HepG2 (cell line): ENCODE measurements around the gene IGLL1. TPM values are rescaled to one million over a fixed set of nuclear protein-coding genes. Genes with fewer than 3 reads are reported as not detected.

Source experiments
- ATAC-seq: fragments of 200-7000 bp; cut with Tn5 transposase; 3 replicates; pipeline ENCODE4 v1.9.1; 2020; ENCODE audit warnings: mild to moderate bottlenecking, moderate library complexity
- BruUV-seq: library from RNA; stranded (reverse); fragments of 400-500 nt; replicated peaks from 2 replicates; lab custom pipeline; 2021; lab: Mats Ljungman, UMichigan
- CTCF ChIA-PET: fragments of 300-600 bp; formaldehyde crosslinking; extraction: SDS; loops from one replicate; lab custom pipeline; 2021; ENCODE audit warnings: low total read pairs, inconsistent platforms, low intra/inter-chr PET ratio; lab: Yijun Ruan, JAX
- POLR2A ChIA-PET: fragments of 350-600 bp; sonication (Branson Sonifier 250); formaldehyde crosslinking; loops from one replicate; lab custom pipeline; 2020; ENCODE audit warnings: antibody characterized with exemption, inconsistent platforms; lab: Yijun Ruan, JAX
- DNase-seq: peaks from one replicate; pipeline ENCODE4 v3.0.0-alpha.2; 2015; ENCODE audit warnings: low spot score
- FAIRE-seq: peaks from 3 replicates; lab custom pipeline; 2011; peaks lifted over from hg19 to GRCh38; lab: Jason Lieb, UNC
- H2AFZ ChIP-seq: one replicate; pipeline ENCODE4 v1.6.1; 2011; ENCODE audit warnings: low read length, inconsistent platforms
- H3K27ac ChIP-seq: fragments of 300-600 bp; 3 replicates; pipeline ENCODE4 v1.8.0; 2011; ENCODE audit warnings: mixed run types, mild to moderate bottlenecking, mixed read lengths, low read length, inconsistent platforms; ENCODE audit not compliant: insufficient read depth; ENCODE audit errors: extremely low read length
- H3K27me3 ChIP-seq, 2 experiments: fragments of 200-600 bp in 1 of 2; 2 replicates in 1 of 2; 3 replicates in 1 of 2; pipeline versions ENCODE4 v1.6.0 to v1.8.0; 2011; ENCODE audit warnings: low read length in 2 of 2, mild to moderate bottlenecking in 2 of 2, moderate library complexity in 2 of 2, inconsistent platforms in 1 of 2; ENCODE audit not compliant: insufficient read depth in 2 of 2, control insufficient read depth in 1 of 2
- H3K36me3 ChIP-seq, 2 experiments: fragments of 200-600 bp in 1 of 2; replicated peaks in 1 of 2; 2 replicates in 1 of 2; 3 replicates in 1 of 2; pipeline versions ENCODE4 v1.5.1 to v1.8.0; 2011; ENCODE audit warnings: low read length in 2 of 2, inconsistent platforms in 1 of 2; ENCODE audit not compliant: insufficient read depth in 2 of 2, control insufficient read depth in 1 of 2
- H3K4me1 ChIP-seq: 2 replicates; pipeline ENCODE4 v1.5.1; 2012; ENCODE audit warnings: low read length, inconsistent platforms; ENCODE audit not compliant: insufficient read depth
- H3K4me2 ChIP-seq: 2 replicates; pipeline ENCODE4 v1.6.0; 2011; ENCODE audit warnings: low read depth, low read length, inconsistent platforms
- H3K4me3 ChIP-seq, 3 experiments: fragments of 200-600 bp in 1 of 3; sonication (generic), shearing (Covaris generic) in 1 of 3; replicated peaks in 1 of 3; 2 replicates each; pipeline ENCODE4 v1.5.1; 2011 to 2016; ENCODE audit warnings: low read length in 3 of 3, inconsistent platforms in 2 of 3, low read depth in 2 of 3, mild to moderate bottlenecking in 2 of 3, control low read depth in 1 of 3, mixed read lengths in 1 of 3; ENCODE audit not compliant: insufficient read depth in 1 of 3
- H3K79me2 ChIP-seq: one replicate; pipeline ENCODE4 v1.6.1; 2011; ENCODE audit warnings: low read length, inconsistent platforms; ENCODE audit not compliant: insufficient read depth
- H3K9ac ChIP-seq: 2 replicates; pipeline ENCODE4 v1.6.0; 2011; ENCODE audit warnings: mild to moderate bottlenecking, low read depth, low read length, inconsistent platforms; ENCODE audit not compliant: insufficient read depth
- H3K9me3 ChIP-seq: 2 replicates; pipeline ENCODE4 v1.5.1; 2012; ENCODE audit warnings: mild to moderate bottlenecking, low read length
- H4K20me1 ChIP-seq: 2 replicates; pipeline ENCODE4 v1.6.0; 2011; ENCODE audit warnings: inconsistent platforms, mild to moderate bottlenecking, low read length, moderate library complexity; ENCODE audit not compliant: insufficient read depth
- KLF13 ChIP-seq: sonication (generic); formaldehyde crosslinking; IDR thresholded peaks from 2 replicates; pipeline ENCODE4 v1.4.0; 2020; ENCODE audit warnings: mild to moderate bottlenecking, missing genetic modification reagents
- PAF1 ChIP-seq: IDR thresholded peaks from 2 replicates; pipeline ENCODE4 v1.6.1; 2016; ENCODE audit warnings: missing genetic modification reagents, missing compliant biosample characterization
- ZBTB33 ChIP-seq: sonication (generic); formaldehyde crosslinking; IDR thresholded peaks from 2 replicates; pipeline ENCODE4 v1.4.0; 2020; ENCODE audit warnings: missing genetic modification reagents
- ZNF430 ChIP-seq: sonication (generic); formaldehyde crosslinking; IDR thresholded peaks from 2 replicates; pipeline ENCODE4 v1.9.0; 2021; ENCODE audit warnings: mild to moderate bottlenecking, missing genetic modification reagents
- ZNF687 ChIP-seq: sonication (generic); formaldehyde crosslinking; IDR thresholded peaks from 2 replicates; pipeline ENCODE4 v1.5.1; 2020; ENCODE audit warnings: mild to moderate bottlenecking, missing genetic modification reagents, moderate library complexity
- WGBS: methylation state at CpG from one replicate; pipeline ENCODE4 v1.1.6; 2017; ENCODE audit warnings: low lambda C conversion rate; 5-methylcytosine and 5-hydroxymethylcytosine counted together
- in situ Hi-C: cut with HindIII; loops from 2 replicates; pipeline ENCODE4 v1.10.0; 2017; ENCODE audit warnings: low pct_unique_long_range_greater_than_20kb; ENCODE audit not compliant: extremely low pct_ligation_motif_present
- intact Hi-C: fragments of 100-400 bp; cut with micrococcal nuclease; formaldehyde crosslinking; loops from one replicate; pipeline ENCODE4 v1.10.0; 2022; ENCODE audit not compliant: unreplicated experiment
- polyA plus RNA-seq, 8 experiments: library from polyadenylated mRNA; depleted of rRNA in 3 of 8; stranded (reverse) in 7 of 8; unstranded in 1 of 8; fragments of >200 nt; fragmentation: Illumina TruSeq in 4 of 8; extraction: Trizol in 4 of 8; gene quantifications; 2 replicates each; pipeline versions ENCODE4 v1.2.1 to v1.2.3, GENCODE V29; 2011 to 2016; ENCODE audit warnings: low read depth in 4 of 8, missing spikeins in 1 of 8, mixed read lengths in 1 of 8; ENCODE audit not compliant: insufficient read depth in 1 of 8
- total RNA-seq, 5 experiments: library from RNA; depleted of rRNA; stranded (reverse); fragments of >200 nt; fragmentation: Illumina TruSeq; extraction: Trizol; gene quantifications; 2 replicates each; pipeline ENCODE4 v1.2.3, GENCODE V29; 2016; ENCODE audit warnings: low read depth in 1 of 5

The IGLL1 gene
- total and polyA plus RNA-seq, 2 of the 13 experiments (the other 11 are each of a cell fraction or from before 2014, with no cell fraction given) = not detected

GRCh38 chr22:23537416-23537815, 42.7 kb downstream of the IGLL1 start:
- H3K27me3 ChIP-seq = no peaks in the 10 kb centered on the region
- H2AFZ ChIP-seq = no peak overlapping the region
- peak overlapping the region; percentile 11; the same call in 1 of the 2 replicates for H3K4me2 ChIP-seq
- H3K9me3 ChIP-seq = no peaks in the 10 kb centered on the region
- no peak overlapping the region for H3K4me3 ChIP-seq
- FAIRE-seq = no peak
- H3K4me1 ChIP-seq = peaks cover 73% of the 10 kb centered on the region
- peak overlapping the region; percentile 62 for H3K27ac ChIP-seq
- CTCF ChIA-PET = no interaction called here
- no peak for ATAC-seq
- no peaks in the 10 kb centered on the region for H4K20me1 ChIP-seq
- in situ Hi-C loops = no loop called here
- WGBS = 89% methylated on average over 11 of the region's 11 CpGs
- intact Hi-C loops = loop anchor here (5.0 kb wide), 1 partner anchor 150 kb away; no protein-coding TSS in a partner anchor
- no peaks in the 10 kb centered on the region for H3K79me2 ChIP-seq
- POLR2A ChIA-PET = no interaction called here
- no peak overlapping the region for H3K9ac ChIP-seq
- no peaks in the 10 kb centered on the region for H3K36me3 ChIP-seq
- BruUV-seq = no TSS peak
- no peak for DNase-seq
- TF ChIP-seq KLF13 (CRISPR knock-in tag) (no peak), ZNF687 (peak; percentile 49; the same call in 1 of the 2 replicates), ZBTB33 (CRISPR knock-in tag) (peak; percentile 87), ZNF430 (peak; percentile 25; the same call in 1 of the 2 replicates), PAF1 (no peak)
